ENCODE measurements around the gene IPCEF1.
"Not testable (repeated sequence)": the region's sequence is repeated elsewhere in the genome, so short reads cannot be mapped to it uniquely, and the experiment has no call there.

Gene IPCEF1

GRCh38 chr6:154371281-154371680 lies 14.7 kb upstream of the IPCEF1 start:
- no peak for DNase-seq (ENCODE audit: low read depth)

- DNase-seq (ENCODE audit: low read depth) = peak; percentile 62
Observed at GRCh38 chr6:154370545-154370944, 13.9 kb upstream of the IPCEF1 start.

DNA sequence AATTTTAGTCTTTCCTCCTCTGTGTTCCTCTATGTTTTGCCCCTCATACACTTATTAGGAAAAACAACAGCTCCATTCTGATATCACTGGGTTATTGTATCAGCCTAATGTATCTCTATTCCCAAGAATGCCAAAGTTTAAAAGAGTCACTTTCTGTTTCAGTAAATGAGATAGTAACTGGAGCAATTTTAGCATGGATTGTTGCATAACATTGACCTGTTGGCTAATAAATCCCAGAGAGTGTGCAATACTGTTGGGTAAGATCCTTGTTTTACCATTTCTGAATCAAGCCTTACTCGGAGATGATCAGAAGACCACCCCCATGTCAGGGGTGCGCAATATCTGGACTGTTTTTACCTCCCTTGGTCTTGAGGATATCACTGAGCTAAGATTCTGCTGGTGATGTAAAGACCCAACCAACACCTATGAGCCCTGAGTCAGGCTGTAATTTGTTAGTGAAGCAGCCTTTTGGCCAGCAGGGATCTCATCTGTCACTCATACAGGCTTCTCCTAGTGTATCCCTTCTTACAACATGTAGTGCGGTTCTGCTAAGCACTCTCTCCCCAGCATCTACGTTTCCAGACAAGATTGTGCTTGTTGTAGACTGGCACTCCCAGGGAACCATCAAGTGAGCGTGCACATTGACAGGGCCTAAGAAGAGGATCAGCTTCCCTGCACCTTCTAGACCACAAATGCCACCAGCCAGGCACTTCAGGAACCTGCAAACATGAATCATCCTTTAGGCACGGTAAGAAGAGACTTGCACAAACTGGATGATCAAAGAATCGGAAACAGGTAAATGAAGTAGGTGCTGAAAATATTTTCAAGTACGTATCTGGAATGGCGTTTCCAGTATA lies 11.5 kb upstream of the IPCEF1 start:
- DNase-seq (ENCODE audit: low read depth) = no peak

DNA sequence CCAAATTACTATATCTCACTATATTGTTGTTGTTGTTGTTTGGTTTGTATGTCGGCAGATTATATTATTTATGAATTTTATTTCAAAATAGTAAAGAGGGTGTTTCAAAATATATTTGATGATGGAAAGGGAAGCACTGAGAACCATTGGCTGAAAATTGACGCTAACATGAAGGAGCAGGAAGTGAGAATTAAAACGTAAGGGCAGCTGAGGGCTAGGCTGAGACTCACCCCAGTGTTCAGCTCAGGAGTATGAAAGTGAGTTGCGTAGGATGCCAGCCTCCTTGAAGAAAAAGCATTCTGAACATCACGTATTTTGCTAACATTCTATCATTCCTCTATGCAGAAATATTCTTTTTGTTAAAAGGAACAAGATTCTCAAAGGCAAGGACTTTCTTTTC lies 10.7 kb upstream of the IPCEF1 start:
- DNase-seq (ENCODE audit: low read depth) = no peak

DNA sequence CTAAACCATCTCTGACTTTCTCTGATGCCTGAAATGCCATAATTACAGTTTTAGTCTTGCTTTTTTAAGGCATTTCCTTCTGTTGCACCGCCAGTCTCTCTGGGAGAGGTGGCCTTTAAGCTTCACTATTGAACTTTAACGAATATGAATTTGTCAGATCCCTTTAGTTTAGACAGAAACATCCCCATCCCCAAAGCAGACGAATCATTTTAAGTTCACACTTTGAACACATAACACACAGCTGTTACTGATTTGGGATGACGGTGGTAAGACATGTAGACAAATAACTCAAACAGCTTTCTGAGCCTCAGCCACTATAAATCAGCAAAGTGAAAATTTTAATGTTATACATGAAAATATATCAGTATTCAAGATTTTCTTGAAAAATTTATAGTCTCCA lies 7.2 kb upstream of the IPCEF1 start:
- no peak for DNase-seq (ENCODE audit: low read depth)

DNA sequence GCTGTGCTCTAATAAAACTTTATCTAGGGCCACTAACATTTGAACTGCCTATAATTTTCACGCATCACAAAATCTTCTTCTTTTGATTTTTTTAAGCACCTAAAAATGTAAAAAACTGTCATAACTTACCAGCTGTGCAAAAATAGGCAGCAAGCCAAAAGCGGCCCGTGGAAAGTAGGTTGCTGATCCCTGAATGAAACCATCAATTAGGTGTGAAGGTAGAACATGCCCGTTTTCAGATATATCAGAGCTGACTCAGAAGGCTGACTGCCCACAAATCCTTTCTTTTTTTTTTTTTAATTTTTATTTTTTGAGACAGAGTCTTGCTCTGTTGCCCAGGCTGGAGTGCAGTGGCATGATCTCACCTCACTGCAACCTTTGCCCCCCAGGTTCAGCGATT lies 4.9 kb upstream of the IPCEF1 start:
- no peak for DNase-seq (ENCODE audit: low read depth)

DNA sequence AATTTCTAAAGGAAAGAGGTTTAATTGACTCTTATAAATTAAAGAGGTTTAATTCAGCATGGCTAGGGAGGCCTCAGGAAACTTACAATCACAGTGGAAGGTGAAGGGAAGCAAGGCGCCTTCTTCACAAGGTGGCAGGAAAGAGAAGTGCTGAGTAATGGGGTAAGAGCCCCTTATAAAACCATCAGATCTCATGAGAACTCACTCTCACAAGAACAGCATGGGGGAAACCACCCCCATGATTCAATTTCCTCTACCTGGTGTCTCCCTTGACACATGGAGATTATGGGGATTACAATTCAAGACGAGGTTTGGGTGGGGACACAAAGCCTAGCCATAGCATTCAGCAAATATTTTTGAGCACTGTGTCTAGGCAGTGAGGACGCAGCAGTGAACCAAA lies 3.9 kb upstream of the IPCEF1 start:
- DNase-seq (ENCODE audit: low read depth) = no peak

GRCh38 chr6:154359679-154360078 lies 3.1 kb upstream of the IPCEF1 start:
- DNase-seq (ENCODE audit: low read depth) = no peak

- no peak for DNase-seq (ENCODE audit: low read depth)
Observed at GRCh38 chr6:154359161-154359574, 2.6 kb upstream of the IPCEF1 start.

GRCh38 chr6:154358019-154358545 lies 1.5 kb upstream of the IPCEF1 start:
- no peak for DNase-seq (ENCODE audit: low read depth)

- DNase-seq (ENCODE audit: low read depth) = no peak
Observed at GRCh38 chr6:154356113-154356512, 490 bp downstream of the IPCEF1 start.

GRCh38 chr6:154354265-154354777 lies 2.3 kb downstream of the IPCEF1 start:
- no peak for DNase-seq (ENCODE audit: low read depth)

DNA sequence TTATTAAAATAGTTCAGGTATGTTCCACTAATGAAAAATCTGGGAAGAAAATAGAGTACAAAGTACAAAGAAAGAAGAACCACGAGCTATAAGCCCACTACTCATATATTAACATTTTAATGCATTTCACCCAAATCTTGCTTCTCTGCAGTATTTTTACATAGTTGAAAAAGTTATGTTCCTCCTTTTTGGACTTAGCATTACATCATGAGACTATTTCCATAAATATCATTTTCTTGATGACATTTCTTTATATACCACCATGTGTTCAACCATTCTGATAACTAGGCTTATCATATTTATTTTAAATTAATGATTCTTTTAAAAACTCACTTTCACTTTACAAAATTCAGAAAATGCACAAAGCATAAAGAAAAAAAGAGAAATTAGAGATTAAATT lies 3.0 kb downstream of the IPCEF1 start:
- DNase-seq (ENCODE audit: low read depth) = no peak

DNA sequence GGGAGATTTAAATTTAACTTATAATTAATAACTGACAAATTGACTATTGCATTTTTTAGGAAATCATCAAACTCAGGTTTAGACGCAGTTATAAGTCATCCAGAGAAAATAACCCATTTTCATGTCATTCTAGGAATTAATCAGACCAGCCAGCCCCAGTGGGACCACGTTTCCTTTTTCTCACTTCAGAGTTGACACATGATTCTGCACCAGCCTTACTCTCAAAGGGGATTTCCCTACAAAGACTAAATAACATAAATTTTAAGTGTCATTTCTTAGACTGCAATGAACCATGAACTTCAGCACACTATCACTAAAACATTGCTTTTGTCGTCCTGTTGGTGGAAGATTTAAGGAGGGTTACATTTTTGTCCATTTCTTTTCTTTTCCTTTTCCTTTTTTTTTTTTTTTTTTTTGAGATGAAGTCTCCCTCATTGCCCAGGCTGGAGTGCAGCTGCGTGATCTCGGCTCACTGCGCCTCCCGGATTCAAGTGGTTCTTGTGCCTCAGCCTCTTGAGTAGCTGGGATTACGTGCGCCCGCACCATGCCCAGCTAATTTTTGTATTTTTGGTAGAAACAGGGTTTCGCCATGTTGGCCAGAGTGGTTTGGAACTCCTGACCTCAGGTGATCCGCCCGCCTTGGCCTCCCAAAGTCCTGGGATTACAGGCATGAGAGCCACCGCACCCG lies 3.6 kb downstream of the IPCEF1 start:
- DNase-seq (ENCODE audit: low read depth) = no peak

GRCh38 chr6:154350293-154350692 lies 6.3 kb downstream of the IPCEF1 start:
- DNase-seq (ENCODE audit: low read depth) = no peak

DNA sequence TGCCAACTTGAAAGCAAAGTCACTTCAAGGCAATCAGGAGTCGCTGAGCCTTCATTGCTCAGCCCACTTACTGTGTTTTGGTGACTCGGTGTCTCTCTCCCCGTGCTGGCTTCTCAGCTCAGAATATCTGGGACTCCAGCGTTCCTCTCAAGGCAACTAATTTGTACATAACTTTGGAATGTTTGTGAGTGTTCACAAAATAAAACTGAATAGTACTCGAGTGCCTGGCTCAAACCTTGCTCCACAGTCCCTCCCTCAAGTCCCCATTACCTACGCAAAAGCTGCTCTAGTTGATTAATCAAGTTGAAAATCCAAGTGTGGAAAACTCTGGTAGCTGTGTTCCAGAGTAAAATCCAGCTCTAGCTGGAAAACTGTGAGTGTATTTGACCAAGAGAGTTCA lies 8.6 kb downstream of the IPCEF1 start:
- peak; percentile 19 for DNase-seq (ENCODE audit: low read depth)

- DNase-seq (ENCODE audit: low read depth) = no peak
Observed at GRCh38 chr6:154345811-154346210, 10.8 kb downstream of the IPCEF1 start.

DNA sequence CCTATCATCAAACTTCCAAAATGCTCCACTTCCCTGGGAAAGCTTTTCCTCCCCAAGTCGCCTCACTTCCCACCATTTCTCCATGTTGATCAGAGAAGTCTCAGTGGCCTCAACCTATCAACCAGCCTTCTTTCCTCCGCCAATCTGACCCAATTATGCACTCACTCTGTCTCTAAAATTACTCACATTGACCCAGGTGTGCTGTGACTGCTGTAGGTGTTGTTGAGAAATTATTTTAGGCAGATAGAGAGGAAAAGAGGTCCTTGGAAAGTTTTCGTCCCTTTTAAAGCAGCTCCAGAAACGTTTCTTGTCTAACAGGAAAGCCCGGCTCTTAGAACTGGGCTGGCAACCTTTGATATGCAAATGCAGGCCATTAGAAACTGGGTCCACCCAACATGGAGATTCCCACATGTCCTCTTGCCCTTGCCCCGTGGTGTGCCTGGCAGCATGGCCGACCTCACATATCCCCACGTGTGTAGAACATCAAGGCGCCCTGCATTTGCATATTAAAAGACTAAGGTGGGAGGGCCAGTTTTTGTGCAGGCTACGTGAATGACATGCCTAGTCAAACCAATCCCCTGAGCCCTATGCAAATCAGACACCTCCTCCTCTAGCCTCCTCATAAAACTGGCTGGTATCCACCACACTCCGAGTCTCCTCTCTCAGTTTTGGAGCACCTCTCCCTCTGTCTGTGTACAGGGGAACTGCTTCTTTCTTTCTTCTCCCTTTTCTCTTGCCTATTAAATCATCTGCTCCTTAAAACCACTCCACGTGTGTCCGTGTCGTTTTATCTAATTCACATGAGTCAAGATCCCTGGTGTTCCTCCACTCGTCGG lies 12.9 kb downstream of the IPCEF1 start:
- peak; percentile 52 for DNase-seq (ENCODE audit: low read depth)

GRCh38 chr6:154341871-154342270 lies 14.7 kb downstream of the IPCEF1 start:
- DNase-seq (ENCODE audit: low read depth) = peak; percentile 61

DNA sequence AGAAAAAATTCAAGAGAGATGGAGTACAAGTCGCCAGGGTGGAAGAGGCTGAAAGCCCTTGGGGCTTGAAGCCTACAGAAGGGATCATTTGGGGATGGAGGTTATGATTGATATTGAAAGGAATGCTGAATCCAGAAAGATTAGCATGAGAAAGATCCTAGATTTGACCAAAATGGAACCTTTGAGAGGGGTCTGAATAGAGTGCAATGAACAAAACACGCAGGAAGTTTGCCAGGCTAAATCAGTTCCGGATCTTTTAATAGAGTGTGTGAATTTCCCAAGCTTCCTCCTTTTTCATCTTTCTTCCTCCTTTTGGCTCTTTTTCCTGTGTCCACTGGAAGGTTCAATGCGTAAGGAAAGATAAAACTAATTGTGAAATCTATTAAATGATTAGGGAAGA lies 15.3 kb downstream of the IPCEF1 start:
- DNase-seq (ENCODE audit: low read depth) = peak; percentile 27

- no peak for DNase-seq (ENCODE audit: low read depth)
Observed at GRCh38 chr6:154337406-154338005, 19.1 kb downstream of the IPCEF1 start.

- not testable (repeated sequence) for DNase-seq (ENCODE audit: low read depth)
Observed at GRCh38 chr6:154334147-154334546, 22.5 kb downstream of the IPCEF1 start.

Data from EH (cell line).